T-helper 22 cell (primary cell): Measurements from ENCODE around the gene GRAMD2A.
A peak's percentile ranks its signal among the peaks of the same experiment; 100 is the strongest.

Experiments used
- DNase-seq: peaks from one replicate; pipeline ENCODE4 v3.0.0-alpha.2; 2020; ENCODE audit warnings: low read depth

The GRAMD2A gene

DNA sequence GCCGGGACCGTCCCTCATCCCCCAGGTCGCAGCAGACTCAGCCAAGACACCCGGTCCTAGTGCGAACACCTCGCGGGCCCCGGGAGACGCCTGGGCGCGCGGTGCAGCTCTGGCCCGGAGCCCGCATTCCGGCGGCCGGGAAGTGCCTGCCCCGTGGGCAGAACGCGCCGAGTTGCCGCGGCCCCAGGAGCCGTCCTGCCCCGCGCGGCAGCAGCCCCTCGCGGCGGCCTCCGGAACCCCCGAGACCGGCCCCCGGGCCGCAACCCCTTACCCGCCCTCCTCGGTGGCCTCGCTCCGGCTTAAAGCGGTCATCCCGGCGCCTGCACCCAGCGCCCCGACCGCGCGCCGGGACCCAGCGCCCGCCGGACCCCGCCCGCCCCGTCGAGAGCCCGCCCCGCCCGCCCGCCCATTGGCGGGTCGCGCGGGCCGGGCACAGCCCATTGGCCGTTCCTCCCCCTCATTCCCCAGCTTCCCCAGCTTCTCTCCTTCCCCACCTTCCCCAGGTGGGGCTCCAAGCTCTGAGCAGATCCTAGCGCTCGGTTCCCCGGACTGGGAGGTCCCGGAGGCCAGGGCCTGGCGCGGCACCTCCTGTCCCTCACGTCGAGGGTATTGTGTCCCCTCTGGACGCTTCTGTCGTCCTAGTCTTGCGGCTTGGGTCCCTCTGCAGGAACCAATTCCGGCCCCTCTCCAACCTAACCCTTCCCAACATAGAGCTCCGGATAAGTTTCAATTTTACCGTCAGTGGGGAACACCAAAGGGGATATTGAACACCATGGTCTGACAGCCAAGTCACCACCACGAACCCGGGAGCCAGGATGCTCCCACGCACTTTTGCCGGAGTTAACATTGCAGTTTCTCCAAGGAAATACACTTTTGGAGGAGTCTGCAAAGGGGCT, at the start of gene GRAMD2A:
Gene GRAMD2A (minus strand): TSS at position 328 of the 896 bp plus-strand sequence.
- no peak for DNase-seq

DNA sequence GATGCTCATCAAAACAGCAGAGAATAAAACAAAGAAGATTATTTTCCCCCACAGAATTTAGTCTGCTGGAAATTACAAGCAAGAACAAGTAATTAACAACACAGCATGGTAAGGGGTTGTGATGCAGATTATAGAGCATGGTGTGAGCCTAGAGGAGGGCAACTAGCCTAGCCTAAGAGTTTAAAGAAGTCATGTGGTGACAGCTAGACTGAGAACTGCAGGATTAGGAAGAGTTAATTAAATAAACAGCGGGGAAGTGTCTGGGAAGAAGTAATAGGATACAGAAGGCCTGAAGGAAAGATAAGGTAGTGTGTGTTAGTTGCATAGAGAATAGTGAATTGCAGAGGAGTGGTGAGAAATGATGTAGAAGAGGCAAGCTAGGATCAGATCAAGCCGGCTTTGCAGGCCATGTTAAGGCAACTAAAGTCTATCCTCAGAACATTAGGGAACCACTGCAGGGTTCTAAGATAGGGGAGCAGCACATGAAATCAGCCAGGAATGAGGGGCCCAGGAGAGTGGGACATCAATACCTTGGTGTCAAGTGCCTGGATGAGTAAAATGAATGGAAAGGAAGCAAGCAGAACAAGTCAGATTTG, 45.3 kb upstream of the GRAMD2A start:
- no peak for DNase-seq

DNA sequence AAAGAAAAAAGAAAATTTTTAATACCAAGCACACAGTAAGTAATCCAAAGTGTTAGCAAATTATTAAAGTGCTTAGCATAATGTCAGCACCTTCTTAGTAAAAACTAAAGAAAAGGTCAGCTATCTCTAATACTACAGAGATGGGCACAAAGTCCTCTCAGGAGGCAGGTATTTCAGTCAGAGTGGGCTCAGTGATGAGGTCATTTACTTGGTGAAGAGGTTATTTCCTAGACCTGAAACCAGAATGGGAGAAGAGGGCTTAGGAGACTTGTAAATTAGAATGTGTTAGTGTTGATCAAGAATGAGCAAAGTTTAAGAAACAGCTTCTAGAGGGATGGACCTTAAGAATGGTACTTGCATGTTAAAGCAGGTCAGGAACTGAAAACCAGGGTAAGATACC, 42.1 kb upstream of the GRAMD2A start:
- DNase-seq, result no peak

- no peak for DNase-seq
Measured at GRCh38 chr15:72238586-72238985, 41.0 kb upstream of the GRAMD2A start.

GRCh38 chr15:72237853-72238224, 40.3 kb upstream of the GRAMD2A start:
- no peak for DNase-seq

GRCh38 chr15:72237029-72237852, 39.7 kb upstream of the GRAMD2A start:
- DNase-seq, result peak; percentile 35

DNA sequence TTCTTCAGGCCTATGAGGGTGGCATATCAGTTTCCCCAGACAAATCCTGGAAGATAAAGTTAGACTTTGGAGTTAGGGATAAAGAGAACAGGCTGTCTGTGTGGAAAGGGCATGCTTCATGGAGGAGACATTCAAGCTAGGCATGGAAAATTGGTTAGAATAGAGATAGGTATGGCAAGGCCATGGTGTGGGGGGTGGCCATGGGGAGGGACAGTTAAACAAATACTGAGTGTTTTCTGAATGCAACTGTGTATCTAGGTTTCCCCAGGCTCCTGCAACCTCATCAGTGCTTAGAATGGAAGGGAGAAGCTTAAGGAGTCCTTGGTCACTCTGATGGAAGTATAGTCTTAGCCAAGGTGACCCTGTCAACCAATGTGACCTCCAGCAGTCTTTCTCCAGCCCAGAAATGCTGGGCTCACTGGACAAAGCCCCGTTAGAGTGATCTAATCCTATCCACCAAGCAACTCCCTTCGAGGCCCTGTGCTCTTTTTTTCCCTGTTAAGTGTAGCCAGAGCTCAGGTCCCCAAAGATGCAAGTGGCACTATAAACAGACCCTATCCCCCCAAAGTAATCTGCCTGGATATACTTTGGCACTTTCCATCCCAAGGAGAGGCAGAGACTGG, 38.9 kb upstream of the GRAMD2A start:
- no peak for DNase-seq

GRCh38 chr15:72235298-72235697, 37.7 kb upstream of the GRAMD2A start:
- DNase-seq, result no peak

DNA sequence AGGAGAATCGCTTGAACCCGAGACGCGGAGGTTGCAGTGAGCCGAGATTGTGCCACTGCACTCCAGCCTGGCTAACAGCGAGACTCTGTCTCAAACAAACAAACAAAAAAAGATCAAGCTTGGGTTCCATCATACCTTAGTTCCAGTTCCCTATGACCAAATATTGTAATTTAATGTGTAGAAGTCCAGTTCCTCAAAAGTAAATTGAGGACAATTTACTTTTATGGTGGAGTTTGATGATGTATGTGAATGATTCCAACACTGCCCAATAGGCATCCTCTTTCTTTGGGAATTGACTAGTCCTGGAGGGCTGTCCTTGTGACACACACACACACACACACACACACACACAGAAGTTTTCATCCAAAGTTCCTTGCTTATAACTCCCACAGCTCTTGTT, 36.2 kb upstream of the GRAMD2A start:
- no peak for DNase-seq

- DNase-seq, result peak; percentile 64
Measured at GRCh38 chr15:72231833-72232478, 34.4 kb upstream of the GRAMD2A start.

- peak; percentile 89 for DNase-seq
Measured at GRCh38 chr15:72231066-72231832, 33.7 kb upstream of the GRAMD2A start, which contains the start of gene PKM. Gene PKM (minus strand): TSS chr15:72231190. CDS start chr15:72219097, 12,093 bp downstream.

DNA sequence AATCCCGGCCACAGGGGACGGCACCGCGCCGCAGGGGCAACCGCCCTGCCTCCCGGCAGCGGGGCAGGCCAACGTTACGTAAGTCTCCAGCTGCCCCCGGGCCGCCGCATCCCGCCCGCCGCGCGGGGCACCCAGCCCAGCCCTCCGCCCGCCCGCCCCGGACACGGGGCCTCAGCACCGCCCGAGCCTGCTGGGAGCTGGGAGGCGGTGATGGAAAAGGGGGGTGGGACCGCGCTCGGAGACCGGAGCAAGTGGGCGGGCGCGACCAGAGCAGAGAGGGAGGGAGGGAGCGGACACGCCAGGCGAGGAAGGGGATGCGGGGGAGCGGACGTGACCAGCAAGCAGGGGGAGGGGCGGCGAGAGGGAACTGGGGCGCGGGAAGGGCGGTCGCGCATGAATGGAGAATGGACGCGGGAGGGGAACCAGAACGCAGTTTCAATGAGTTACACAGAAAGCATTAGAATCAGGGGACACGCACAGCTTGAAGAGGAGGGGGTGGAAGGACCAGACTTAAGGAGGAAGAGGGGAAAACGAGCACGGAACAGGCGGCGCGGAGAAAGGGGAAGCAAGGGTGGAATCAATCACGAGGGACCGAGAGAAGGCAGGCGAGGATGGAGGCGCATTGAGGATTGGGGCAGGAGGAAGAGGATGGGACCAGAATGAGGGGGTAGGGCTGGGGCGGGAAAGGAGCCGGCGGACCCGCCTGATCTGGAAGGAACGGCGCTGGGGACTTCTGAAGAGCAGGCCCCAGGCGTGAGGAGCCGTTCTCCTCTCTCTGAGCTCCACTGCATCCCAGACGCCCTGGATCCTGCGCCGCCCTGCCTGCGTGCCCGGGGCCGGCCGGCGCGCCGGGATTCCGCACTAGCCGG, 32.8 kb upstream of the GRAMD2A start:
- peak; percentile 58 for DNase-seq

DNA sequence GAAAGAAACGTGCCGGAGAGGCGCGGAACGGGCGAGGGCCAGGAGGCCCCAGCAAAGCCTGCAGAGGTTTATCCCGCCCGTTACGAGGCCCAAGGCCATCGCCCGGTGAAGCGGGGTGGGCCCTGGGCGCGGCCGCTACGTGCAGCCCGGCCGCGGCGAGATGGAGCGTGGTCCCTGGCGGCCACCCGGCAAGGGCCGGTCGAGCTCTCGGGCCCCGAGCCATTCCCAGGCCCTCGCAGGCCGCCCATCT, 32.3 kb upstream of the GRAMD2A start:
- no peak for DNase-seq

GRCh38 chr15:72229076-72229946, 31.7 kb upstream of the GRAMD2A start:
- DNase-seq, result peak; percentile 53

- DNase-seq, result no peak
Measured at GRCh38 chr15:72227720-72228119, 30.1 kb upstream of the GRAMD2A start.

DNA sequence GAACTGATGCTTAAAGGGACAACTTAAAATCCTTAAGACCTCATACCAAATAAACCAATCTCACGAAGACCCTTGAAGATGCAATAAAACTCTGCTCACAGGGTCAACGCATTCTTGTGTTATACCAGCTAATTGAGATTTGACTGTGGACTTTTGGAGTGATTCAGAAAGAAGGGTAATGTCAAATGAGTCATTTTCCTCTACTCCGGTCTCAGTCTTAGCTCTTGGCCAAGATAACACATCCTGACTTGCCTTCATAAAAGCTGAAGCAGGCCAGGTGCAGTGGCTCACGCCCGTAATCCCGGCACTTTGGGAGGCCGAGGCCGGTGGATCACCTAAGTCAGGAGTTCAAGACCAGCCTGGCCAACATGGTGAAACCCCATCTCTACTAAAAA, 29.6 kb upstream of the GRAMD2A start:
- peak; percentile 30 for DNase-seq

GRCh38 chr15:72223278-72223677, 25.7 kb upstream of the GRAMD2A start:
- DNase-seq, result no peak

- no peak for DNase-seq
Measured at GRCh38 chr15:72222393-72222792, 24.8 kb upstream of the GRAMD2A start.

DNA sequence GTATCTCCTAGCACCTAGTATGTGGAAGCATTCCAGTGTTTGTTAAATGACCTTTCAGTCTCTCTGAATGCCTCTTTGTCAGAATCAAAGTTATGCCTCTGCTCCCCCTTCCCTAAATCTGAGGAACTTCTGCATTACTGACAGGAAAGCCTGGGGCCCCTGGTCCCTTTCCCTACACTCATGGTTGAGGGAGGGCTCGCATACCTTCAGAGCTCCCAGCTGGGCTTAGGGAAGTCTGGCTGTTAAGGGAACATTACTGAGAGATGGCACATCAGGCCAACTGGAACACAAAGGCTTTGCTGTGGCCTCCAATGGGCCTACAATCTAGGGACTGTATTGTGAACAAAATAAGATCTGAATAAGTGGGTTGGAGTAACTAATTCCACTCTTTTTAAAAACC, 23.1 kb upstream of the GRAMD2A start:
- no peak for DNase-seq
